HepG2 (cell line): Measurements from ENCODE around the gene HOXA4. TPM values are rescaled to one million over a fixed set of nuclear protein-coding genes. Genes with fewer than 3 reads are reported as not detected.

Experiments used
- ATAC-seq: fragments of 200-7000 bp; cut with Tn5 transposase; 3 replicates; pipeline ENCODE4 v1.9.1; 2020; ENCODE audit warnings: mild to moderate bottlenecking, moderate library complexity
- BruUV-seq: library from RNA; stranded (reverse); fragments of 400-500 nt; replicated peaks from 2 replicates; lab custom pipeline; 2021; lab: Mats Ljungman, UMichigan
- CTCF ChIA-PET: fragments of 300-600 bp; formaldehyde crosslinking; extraction: SDS; loops from one replicate; lab custom pipeline; 2021; ENCODE audit warnings: low total read pairs, inconsistent platforms, low intra/inter-chr PET ratio; lab: Yijun Ruan, JAX
- POLR2A ChIA-PET: fragments of 350-600 bp; sonication (Branson Sonifier 250); formaldehyde crosslinking; loops from one replicate; lab custom pipeline; 2020; ENCODE audit warnings: antibody characterized with exemption, inconsistent platforms; lab: Yijun Ruan, JAX
- DNase-seq: peaks from one replicate; pipeline ENCODE4 v3.0.0-alpha.2; 2015; ENCODE audit warnings: low spot score
- FAIRE-seq: peaks from 3 replicates; lab custom pipeline; 2011; peaks lifted over from hg19 to GRCh38; lab: Jason Lieb, UNC
- H2AFZ ChIP-seq: one replicate; pipeline ENCODE4 v1.6.1; 2011; ENCODE audit warnings: low read length, inconsistent platforms
- H3K27ac ChIP-seq: fragments of 300-600 bp; 3 replicates; pipeline ENCODE4 v1.8.0; 2011; ENCODE audit warnings: mixed run types, mild to moderate bottlenecking, mixed read lengths, low read length, inconsistent platforms; ENCODE audit not compliant: insufficient read depth; ENCODE audit errors: extremely low read length
- H3K27me3 ChIP-seq, 2 experiments: fragments of 200-600 bp in 1 of 2; 2 replicates in 1 of 2; 3 replicates in 1 of 2; pipeline versions ENCODE4 v1.6.0 to v1.8.0; 2011; ENCODE audit warnings: low read length in 2 of 2, mild to moderate bottlenecking in 2 of 2, moderate library complexity in 2 of 2, inconsistent platforms in 1 of 2; ENCODE audit not compliant: insufficient read depth in 2 of 2, control insufficient read depth in 1 of 2
- H3K36me3 ChIP-seq, 2 experiments: fragments of 200-600 bp in 1 of 2; replicated peaks in 1 of 2; 2 replicates in 1 of 2; 3 replicates in 1 of 2; pipeline versions ENCODE4 v1.5.1 to v1.8.0; 2011; ENCODE audit warnings: low read length in 2 of 2, inconsistent platforms in 1 of 2; ENCODE audit not compliant: insufficient read depth in 2 of 2, control insufficient read depth in 1 of 2
- H3K4me1 ChIP-seq: 2 replicates; pipeline ENCODE4 v1.5.1; 2012; ENCODE audit warnings: low read length, inconsistent platforms; ENCODE audit not compliant: insufficient read depth
- H3K4me2 ChIP-seq: 2 replicates; pipeline ENCODE4 v1.6.0; 2011; ENCODE audit warnings: low read depth, low read length, inconsistent platforms
- H3K4me3 ChIP-seq, 3 experiments: fragments of 200-600 bp in 1 of 3; sonication (generic), shearing (Covaris generic) in 1 of 3; replicated peaks in 1 of 3; 2 replicates each; pipeline ENCODE4 v1.5.1; 2011 to 2016; ENCODE audit warnings: low read length in 3 of 3, inconsistent platforms in 2 of 3, low read depth in 2 of 3, mild to moderate bottlenecking in 2 of 3, control low read depth in 1 of 3, mixed read lengths in 1 of 3; ENCODE audit not compliant: insufficient read depth in 1 of 3
- H3K79me2 ChIP-seq: one replicate; pipeline ENCODE4 v1.6.1; 2011; ENCODE audit warnings: low read length, inconsistent platforms; ENCODE audit not compliant: insufficient read depth
- H3K9ac ChIP-seq: 2 replicates; pipeline ENCODE4 v1.6.0; 2011; ENCODE audit warnings: mild to moderate bottlenecking, low read depth, low read length, inconsistent platforms; ENCODE audit not compliant: insufficient read depth
- H3K9me3 ChIP-seq: 2 replicates; pipeline ENCODE4 v1.5.1; 2012; ENCODE audit warnings: mild to moderate bottlenecking, low read length
- H4K20me1 ChIP-seq: 2 replicates; pipeline ENCODE4 v1.6.0; 2011; ENCODE audit warnings: inconsistent platforms, mild to moderate bottlenecking, low read length, moderate library complexity; ENCODE audit not compliant: insufficient read depth
- AGO2 ChIP-seq: fragments of 200-400 bp; formaldehyde crosslinking; optimal IDR thresholded peaks from 2 replicates; pipeline ENCODE3; 2017; ENCODE audit warnings: mild to moderate bottlenecking, low read depth, low read length, moderate library complexity
- ELK4 ChIP-seq: sonication (generic); formaldehyde crosslinking; IDR thresholded peaks from 2 replicates; pipeline ENCODE4 v1.9.0; 2021; ENCODE audit warnings: missing genetic modification reagents, borderline replicate concordance
- ERF ChIP-seq: IDR thresholded peaks from 2 replicates; pipeline ENCODE4 v1.6.1; 2018; ENCODE audit warnings: missing biosample characterization, missing genetic modification reagents
- MNT ChIP-seq: fragments of 450-650 bp; IDR thresholded peaks from 2 replicates; pipeline ENCODE4 v1.6.1; 2016
- MXI1 ChIP-seq: IDR thresholded peaks from 3 replicates; pipeline ENCODE4 v1.6.1; 2012; ENCODE audit warnings: low read depth, low read length, inconsistent platforms, borderline replicate concordance
- NR2C2 ChIP-seq: sonication (generic); formaldehyde crosslinking; IDR thresholded peaks from 2 replicates; pipeline ENCODE4 v1.4.0; 2020; ENCODE audit warnings: missing genetic modification reagents, mild to moderate bottlenecking, moderate library complexity, borderline replicate concordance
- WGBS: methylation state at CpG from one replicate; pipeline ENCODE4 v1.1.6; 2017; ENCODE audit warnings: low lambda C conversion rate; 5-methylcytosine and 5-hydroxymethylcytosine counted together
- in situ Hi-C: cut with HindIII; loops from 2 replicates; pipeline ENCODE4 v1.10.0; 2017; ENCODE audit warnings: low pct_unique_long_range_greater_than_20kb; ENCODE audit not compliant: extremely low pct_ligation_motif_present
- intact Hi-C: fragments of 100-400 bp; cut with micrococcal nuclease; formaldehyde crosslinking; loops from one replicate; pipeline ENCODE4 v1.10.0; 2022; ENCODE audit not compliant: unreplicated experiment
- polyA plus RNA-seq, 8 experiments: library from polyadenylated mRNA; depleted of rRNA in 3 of 8; stranded (reverse) in 7 of 8; unstranded in 1 of 8; fragments of >200 nt; fragmentation: Illumina TruSeq in 4 of 8; extraction: Trizol in 4 of 8; gene quantifications; 2 replicates each; pipeline versions ENCODE4 v1.2.1 to v1.2.3, GENCODE V29; 2011 to 2016; ENCODE audit warnings: low read depth in 4 of 8, missing spikeins in 1 of 8, mixed read lengths in 1 of 8; ENCODE audit not compliant: insufficient read depth in 1 of 8
- total RNA-seq, 5 experiments: library from RNA; depleted of rRNA; stranded (reverse); fragments of >200 nt; fragmentation: Illumina TruSeq; extraction: Trizol; gene quantifications; 2 replicates each; pipeline ENCODE4 v1.2.3, GENCODE V29; 2016; ENCODE audit warnings: low read depth in 1 of 5

HOXA4 gene
- total and polyA plus RNA-seq, 2 of the 13 experiments (the other 11 are each of a cell fraction or from before 2014, with no cell fraction given), result 2.4 to 5.4 TPM

- Histone ChIP-seq H3K4me2 (no peak overlapping the region), H3K27me3 (no peaks in the 10 kb centered on the region), H3K9ac (no peak overlapping the region), H3K4me1 (no peaks in the 10 kb centered on the region), H3K4me3 (no peak overlapping the region), H3K36me3 (0 out of 5 replicates have a peak, but pooled peaks cover 0 to 4% of the 10 kb centered on the region in 2 experiments), H3K79me2 (no peaks in the 10 kb centered on the region), H3K9me3 (no peaks in the 10 kb centered on the region), H2AFZ (no peak overlapping the region), H3K27ac (no peak overlapping the region), H4K20me1 (no peaks in the 10 kb centered on the region)
- CTCF ChIA-PET, result no interaction called here
- POLR2A ChIA-PET, result no interaction called here
- no TSS peak for BruUV-seq
- in situ Hi-C loops, result no loop called here
- DNase-seq (no peak), ATAC-seq (no peak), FAIRE-seq (no peak)
- intact Hi-C loops, result no loop called here
- TF ChIP-seq ERF (CRISPR knock-in tag), result no peak
- no peak for TF ChIP-seq MXI1
- TF ChIP-seq MNT, result peak; percentile 37; the same call in 1 of the 2 replicates
- no peak for TF ChIP-seq ELK4
- peak; percentile 54 for TF ChIP-seq AGO2
- no peak for TF ChIP-seq NR2C2 (CRISPR knock-in tag)
- 94% methylated on average over 27 of the region's 35 CpGs for WGBS
These were observed 26.9 kb downstream of the HOXA4 start for GRCh38 chr7:27103489-27104226.
